Measurements from ENCODE around the gene ZNF79. TPM values are rescaled to one million over a fixed set of nuclear protein-coding genes. Genes with fewer than 3 reads are reported as not detected.

The ZNF79 gene
- total RNA-seq, 2 donors from 2014 or later, result 7.4 to 9.1 TPM

GRCh38 chr9:127422787-127423186 is 1.4 kb upstream of the ZNF79 start:
- TF ChIP-seq, protein P1, sequence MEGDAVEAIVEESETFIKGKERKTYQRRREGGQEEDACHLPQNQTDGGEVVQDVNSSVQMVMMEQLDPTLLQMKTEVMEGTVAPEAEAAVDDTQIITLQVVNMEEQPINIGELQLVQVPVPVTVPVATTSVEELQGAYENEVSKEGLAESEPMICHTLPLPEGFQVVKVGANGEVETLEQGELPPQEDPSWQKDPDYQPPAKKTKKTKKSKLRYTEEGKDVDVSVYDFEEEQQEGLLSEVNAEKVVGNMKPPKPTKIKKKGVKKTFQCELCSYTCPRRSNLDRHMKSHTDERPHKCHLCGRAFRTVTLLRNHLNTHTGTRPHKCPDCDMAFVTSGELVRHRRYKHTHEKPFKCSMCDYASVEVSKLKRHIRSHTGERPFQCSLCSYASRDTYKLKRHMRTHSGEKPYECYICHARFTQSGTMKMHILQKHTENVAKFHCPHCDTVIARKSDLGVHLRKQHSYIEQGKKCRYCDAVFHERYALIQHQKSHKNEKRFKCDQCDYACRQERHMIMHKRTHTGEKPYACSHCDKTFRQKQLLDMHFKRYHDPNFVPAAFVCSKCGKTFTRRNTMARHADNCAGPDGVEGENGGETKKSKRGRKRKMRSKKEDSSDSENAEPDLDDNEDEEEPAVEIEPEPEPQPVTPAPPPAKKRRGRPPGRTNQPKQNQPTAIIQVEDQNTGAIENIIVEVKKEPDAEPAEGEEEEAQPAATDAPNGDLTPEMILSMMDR (conservative IDR thresholded peaks at IDR 0.05), result no peak
- WGBS, 2 experiments (ENCODE audit: insufficient coverage in 1 of 2, insufficient read length in 1 of 2), result 72 to 77% methylated on average over 4 to 6 of the region's 6 CpGs
- peak overlapping the region; percentile 98 for H3K27ac Mint-ChIP-seq
- no peak for DNase-seq
- peaks cover 9% of the 10 kb centered on the region for H3K36me3 Mint-ChIP-seq (ENCODE audit: low read depth)
- no peaks in the 10 kb centered on the region for H3K27me3 Mint-ChIP-seq (ENCODE audit: insufficient read depth)
- Histone ChIP-seq H3K27me3 (ENCODE audit: control insufficient read depth, insufficient read depth, low read length, poor library complexity, severe bottlenecking) (no peaks in the 10 kb centered on the region), H3K9me3 (ENCODE audit: control insufficient read depth, low read length) (no peaks in the 10 kb centered on the region), H3K4me1 (ENCODE audit: control insufficient read depth, insufficient read depth, low read length) (peaks cover 6% of the 10 kb centered on the region), H3K9ac (ENCODE audit: extremely low read depth, low read length, poor library complexity, severe bottlenecking) (peak overlapping the region; percentile 76), H3K36me3 (ENCODE audit: control insufficient read depth, insufficient read depth, low read length) (peaks cover 6% of the 10 kb centered on the region), H3K4me3 (ENCODE audit: low read length) (peak overlapping the region; percentile 99), H3K27ac (ENCODE audit: low read depth, low read length) (no peak overlapping the region)
- peak overlapping the region; percentile 98 for H3K4me3 Mint-ChIP-seq
- no peaks in the 10 kb centered on the region for H3K9me3 Mint-ChIP-seq
- H3K4me1 Mint-ChIP-seq, result peaks cover 18% of the 10 kb centered on the region

GRCh38 chr9:127423476-127423933 is 677 bp upstream of the ZNF79 start:
- peaks cover 15% of the 10 kb centered on the region for H3K36me3 Mint-ChIP-seq (ENCODE audit: low read depth)
- H3K4me1 Mint-ChIP-seq, result peaks cover 18% of the 10 kb centered on the region
- peak overlapping the region; percentile 98 for H3K4me3 Mint-ChIP-seq
- TF ChIP-seq, protein P1 (conservative IDR thresholded peaks at IDR 0.05), result no peak
- Histone ChIP-seq H3K4me3 (ENCODE audit: low read length) (peak overlapping the region; percentile 99), H3K27me3 (ENCODE audit: control insufficient read depth, insufficient read depth, low read length, poor library complexity, severe bottlenecking) (no peaks in the 10 kb centered on the region), H3K27ac (ENCODE audit: low read depth, low read length) (peak overlapping the region; percentile 28), H3K9me3 (ENCODE audit: control insufficient read depth, low read length) (no peaks in the 10 kb centered on the region), H3K4me1 (ENCODE audit: control insufficient read depth, insufficient read depth, low read length) (peaks cover 6% of the 10 kb centered on the region), H3K9ac (ENCODE audit: extremely low read depth, low read length, poor library complexity, severe bottlenecking) (peak overlapping the region; percentile 76), H3K36me3 (ENCODE audit: control insufficient read depth, insufficient read depth, low read length) (peaks cover 8% of the 10 kb centered on the region)
- no peaks in the 10 kb centered on the region for H3K27me3 Mint-ChIP-seq (ENCODE audit: insufficient read depth)
- DNase-seq, result no peak
- H3K27ac Mint-ChIP-seq, result peak overlapping the region; percentile 98
- H3K9me3 Mint-ChIP-seq, result no peaks in the 10 kb centered on the region
- 0 to 4% methylated on average over 5 to 9 of the region's 9 CpGs for WGBS, 2 experiments (ENCODE audit: insufficient coverage in 1 of 2, insufficient read length in 1 of 2)

- Mint-ChIP-seq H3K4me1 (peaks cover 17% of the 10 kb centered on the region), H3K36me3 (ENCODE audit: low read depth) (peaks cover 25% of the 10 kb centered on the region), H3K9me3 (no peaks in the 10 kb centered on the region), H3K27me3 (ENCODE audit: insufficient read depth) (no peaks in the 10 kb centered on the region), H3K27ac (peak overlapping the region; percentile 98), H3K4me3 (peak overlapping the region; percentile 98)
- DNase-seq, result no peak
- Histone ChIP-seq H3K4me3 (ENCODE audit: low read length) (peak overlapping the region; percentile 99), H3K4me1 (ENCODE audit: control insufficient read depth, insufficient read depth, low read length) (peaks cover 6% of the 10 kb centered on the region), H3K9me3 (ENCODE audit: control insufficient read depth, low read length) (no peaks in the 10 kb centered on the region), H3K36me3 (ENCODE audit: control insufficient read depth, insufficient read depth, low read length) (peaks cover 12% of the 10 kb centered on the region), H3K27ac (ENCODE audit: low read depth, low read length) (no peak overlapping the region), H3K27me3 (ENCODE audit: control insufficient read depth, insufficient read depth, low read length, poor library complexity, severe bottlenecking) (no peaks in the 10 kb centered on the region), H3K9ac (ENCODE audit: extremely low read depth, low read length, poor library complexity, severe bottlenecking) (peak overlapping the region; percentile 76)
- WGBS, 2 experiments (ENCODE audit: insufficient coverage in 1 of 2, insufficient read length in 1 of 2), result 1% methylated on average over 13 of the region's 13 CpGs; no CpG with 5 or more reads in 1 of the 2 experiments
- TF ChIP-seq, protein P1 (conservative IDR thresholded peaks at IDR 0.05), result no peak
Measured at GRCh38 chr9:127424676-127424999, 456 bp downstream of the ZNF79 start.

Data from endodermal cell (in vitro differentiated cells).